ENCODE results near the gene CIITA. TPM values are rescaled to one million over a fixed set of nuclear protein-coding genes. Genes with fewer than 3 reads are reported as not detected.

Gene CIITA
- polyA plus RNA-seq, 1 donor (not counting 4 experiments of a cell fraction or from before 2014, with no cell fraction given): 0.05 TPM

- no peak for DNase-seq (ENCODE audit: low read depth, low spot score)
These were observed 19.7 kb downstream of the CIITA start for GRCh38 chr16:10896723-10897122.

GRCh38 chr16:10897134-10897533 is 20.1 kb downstream of the CIITA start:
- no peak overlapping the region for H2AFZ ChIP-seq (ENCODE audit: control insufficient read depth, low read length)
- no peaks in the 10 kb centered on the region for H3K27me3 ChIP-seq (ENCODE audit: control insufficient read depth, extremely low read depth, insufficient read depth, low read length)
- no peak overlapping the region for H3K27ac ChIP-seq (ENCODE audit: control insufficient read depth, insufficient read depth, low read length)
- no peak overlapping the region for H3K4me3 ChIP-seq (ENCODE audit: control insufficient read depth in 2 of 3, extremely low read depth in 1 of 3, insufficient read depth in 2 of 3, low read depth in 1 of 3, low read length in 3 of 3)
- no peaks in the 10 kb centered on the region for H3K79me2 ChIP-seq (ENCODE audit: control insufficient read depth, insufficient read depth, low read length)
- no peaks in the 10 kb centered on the region for H3K9me1 ChIP-seq (ENCODE audit: control insufficient read depth, extremely low read depth, insufficient read depth, low read length)
- no peak overlapping the region for H3K4me2 ChIP-seq (ENCODE audit: control insufficient read depth, extremely low read depth, insufficient read depth, low read depth, low read length)
- no peak for DNase-seq (ENCODE audit: low read depth, low spot score)
- no peaks in the 10 kb centered on the region for H3K9me3 ChIP-seq (ENCODE audit: control insufficient read depth, low read depth, low read length)
- H3K4me1 ChIP-seq (ENCODE audit: control insufficient read depth, extremely low read depth, insufficient read depth, low read length): no peaks in the 10 kb centered on the region
- no peak for FAIRE-seq
- no peak overlapping the region for H3K9ac ChIP-seq (ENCODE audit: control insufficient read depth, extremely low read depth, insufficient read depth, low read length)
- peaks cover 2% of the 10 kb centered on the region for H4K20me1 ChIP-seq (ENCODE audit: control insufficient read depth, extremely low read depth, insufficient read depth, low read length)
- no peaks in the 10 kb centered on the region for H3K36me3 ChIP-seq (ENCODE audit: control insufficient read depth in 2 of 2, extremely low read depth in 1 of 2, insufficient read depth in 2 of 2, low read length in 2 of 2)
- TF ChIP-seq CTCF (optimal IDR thresholded peaks at IDR 0.05 in 1 of 3, IDR thresholded peaks at IDR 0.05 in 1 of 3, conservative IDR thresholded peaks at IDR 0.05 in 1 of 3; ENCODE audit: extremely low read depth in 1 of 3, insufficient read depth in 2 of 3, low read length in 3 of 3) (no peak), EZH2 (IDR thresholded peaks at IDR 0.05; ENCODE audit: low read length) (no peak)
- dilution Hi-C loops (cut with MboI; ENCODE audit: extremely low pct_ligation_motif_present, low sequenced_read_pairs): no loop called here

More at GRCh38 chr16:10896723-10897122, 19.7 kb downstream of the CIITA start:
- no peak overlapping the region for H3K4me2 ChIP-seq (ENCODE audit: control insufficient read depth, extremely low read depth, insufficient read depth, low read depth, low read length)
- dilution Hi-C loops (cut with MboI; ENCODE audit: extremely low pct_ligation_motif_present, low sequenced_read_pairs): no loop called here
- H3K36me3 ChIP-seq (ENCODE audit: control insufficient read depth in 2 of 2, extremely low read depth in 1 of 2, insufficient read depth in 2 of 2, low read length in 2 of 2): no peaks in the 10 kb centered on the region
- no peak overlapping the region for H3K4me3 ChIP-seq (ENCODE audit: control insufficient read depth in 2 of 3, extremely low read depth in 1 of 3, insufficient read depth in 2 of 3, low read depth in 1 of 3, low read length in 3 of 3)
- no peaks in the 10 kb centered on the region for H3K9me1 ChIP-seq (ENCODE audit: control insufficient read depth, extremely low read depth, insufficient read depth, low read length)
- H3K79me2 ChIP-seq (ENCODE audit: control insufficient read depth, insufficient read depth, low read length): no peaks in the 10 kb centered on the region
- no peaks in the 10 kb centered on the region for H3K9me3 ChIP-seq (ENCODE audit: control insufficient read depth, low read depth, low read length)
- FAIRE-seq: no peak
- no peak overlapping the region for H3K27ac ChIP-seq (ENCODE audit: control insufficient read depth, insufficient read depth, low read length)
- TF ChIP-seq CTCF (optimal IDR thresholded peaks at IDR 0.05 in 1 of 3, IDR thresholded peaks at IDR 0.05 in 1 of 3, conservative IDR thresholded peaks at IDR 0.05 in 1 of 3; ENCODE audit: extremely low read depth in 1 of 3, insufficient read depth in 2 of 3, low read length in 3 of 3): no peak
- TF ChIP-seq EZH2 (IDR thresholded peaks at IDR 0.05; ENCODE audit: low read length): no peak
- H3K9ac ChIP-seq (ENCODE audit: control insufficient read depth, extremely low read depth, insufficient read depth, low read length): no peak overlapping the region
- H4K20me1 ChIP-seq (ENCODE audit: control insufficient read depth, extremely low read depth, insufficient read depth, low read length): peaks cover 2% of the 10 kb centered on the region
- no peaks in the 10 kb centered on the region for H3K27me3 ChIP-seq (ENCODE audit: control insufficient read depth, extremely low read depth, insufficient read depth, low read length)
- H2AFZ ChIP-seq (ENCODE audit: control insufficient read depth, low read length): no peak overlapping the region
- no peaks in the 10 kb centered on the region for H3K4me1 ChIP-seq (ENCODE audit: control insufficient read depth, extremely low read depth, insufficient read depth, low read length)

All from keratinocyte (primary cell).